PC-9 (cell line): ENCODE data around the gene SCGB3A2.

ENCODE experiments used
- EZH2 ChIP-seq: fragments of 200-600 bp; sonication (generic); IDR thresholded peaks from 2 replicates; pipeline ENCODE4 v1.8.0; 2017; ENCODE audit warnings: antibody characterized with exemption, low read depth
- TF ChIP-seq, protein P1 (sequence below): fragments of 200-600 bp; sonication (generic); conservative IDR thresholded peaks from 2 replicates; pipeline ENCODE4 v1.6.1; 2017; ENCODE audit warnings: mixed run types, antibody characterized with exemption, mild to moderate bottlenecking, moderate library complexity

DNA sequence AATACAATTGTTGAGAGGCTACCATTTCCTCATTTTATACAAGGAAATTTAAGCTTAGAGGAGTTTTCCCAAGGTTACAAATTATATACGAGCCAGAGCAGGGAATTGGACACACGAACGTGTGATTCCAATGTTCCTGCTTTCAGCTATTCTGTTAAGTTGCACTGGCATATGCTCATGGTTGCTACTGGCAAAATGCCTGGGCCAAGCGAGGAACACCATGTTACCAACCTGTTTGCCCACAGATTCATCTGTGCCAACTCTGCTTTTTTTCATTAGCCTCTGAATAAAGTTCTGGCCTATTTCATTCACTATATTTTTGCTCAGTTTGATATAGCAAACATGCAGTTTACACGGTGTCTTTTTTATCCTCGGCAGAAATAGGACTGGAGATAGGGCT lies 32.9 kb downstream of the SCGB3A2 start:
- no peak for TF ChIP-seq EZH2
- TF ChIP-seq, protein P1, sequence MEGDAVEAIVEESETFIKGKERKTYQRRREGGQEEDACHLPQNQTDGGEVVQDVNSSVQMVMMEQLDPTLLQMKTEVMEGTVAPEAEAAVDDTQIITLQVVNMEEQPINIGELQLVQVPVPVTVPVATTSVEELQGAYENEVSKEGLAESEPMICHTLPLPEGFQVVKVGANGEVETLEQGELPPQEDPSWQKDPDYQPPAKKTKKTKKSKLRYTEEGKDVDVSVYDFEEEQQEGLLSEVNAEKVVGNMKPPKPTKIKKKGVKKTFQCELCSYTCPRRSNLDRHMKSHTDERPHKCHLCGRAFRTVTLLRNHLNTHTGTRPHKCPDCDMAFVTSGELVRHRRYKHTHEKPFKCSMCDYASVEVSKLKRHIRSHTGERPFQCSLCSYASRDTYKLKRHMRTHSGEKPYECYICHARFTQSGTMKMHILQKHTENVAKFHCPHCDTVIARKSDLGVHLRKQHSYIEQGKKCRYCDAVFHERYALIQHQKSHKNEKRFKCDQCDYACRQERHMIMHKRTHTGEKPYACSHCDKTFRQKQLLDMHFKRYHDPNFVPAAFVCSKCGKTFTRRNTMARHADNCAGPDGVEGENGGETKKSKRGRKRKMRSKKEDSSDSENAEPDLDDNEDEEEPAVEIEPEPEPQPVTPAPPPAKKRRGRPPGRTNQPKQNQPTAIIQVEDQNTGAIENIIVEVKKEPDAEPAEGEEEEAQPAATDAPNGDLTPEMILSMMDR: no peak
